ENCODE measurements around the gene ACBD6. TPM values are rescaled to one million over a fixed set of nuclear protein-coding genes. Genes with fewer than 3 reads are reported as not detected.

ACBD6 gene
- total and polyA plus RNA-seq, 2 experiments from 2014 or later, result 75.7 to 88.8 TPM

GRCh38 chr1:180295999-180296398 lies 206.4 kb downstream of the ACBD6 start:
- no peak overlapping the region for H3K27ac Mint-ChIP-seq
- H2AFZ ChIP-seq, result no peak overlapping the region
- TF ChIP-seq ETS1 (IDR thresholded peaks at IDR 0.05) (no peak), ZNF114 (CRISPR knock-in tag; IDR thresholded peaks at IDR 0.05) (no peak), CREB1 (CRISPR knock-in tag; IDR thresholded peaks at IDR 0.05; ENCODE audit: low read depth) (no peak), STAT1 (IDR thresholded peaks at IDR 0.05; ENCODE audit: unreplicated experiment) (no peak), POLR2AphosphoS5 (IDR thresholded peaks at IDR 0.05; ENCODE audit: low read depth) (no peak), EZH2phosphoT487 (IDR thresholded peaks at IDR 0.05; ENCODE audit: unreplicated experiment) (no peak), EZH2 (IDR thresholded peaks at IDR 0.05; ENCODE audit: low read depth, unreplicated experiment) (no peak), CTCF (conservative IDR thresholded peaks at IDR 0.05; ENCODE audit: low read depth in 2 of 2) (no peak), ZNF331 (CRISPR knock-in tag; IDR thresholded peaks at IDR 0.05; ENCODE audit: low read depth) (no peak), ZNF462 (CRISPR knock-in tag; IDR thresholded peaks at IDR 0.05) (no peak)
- TF ChIP-seq, protein P1, sequence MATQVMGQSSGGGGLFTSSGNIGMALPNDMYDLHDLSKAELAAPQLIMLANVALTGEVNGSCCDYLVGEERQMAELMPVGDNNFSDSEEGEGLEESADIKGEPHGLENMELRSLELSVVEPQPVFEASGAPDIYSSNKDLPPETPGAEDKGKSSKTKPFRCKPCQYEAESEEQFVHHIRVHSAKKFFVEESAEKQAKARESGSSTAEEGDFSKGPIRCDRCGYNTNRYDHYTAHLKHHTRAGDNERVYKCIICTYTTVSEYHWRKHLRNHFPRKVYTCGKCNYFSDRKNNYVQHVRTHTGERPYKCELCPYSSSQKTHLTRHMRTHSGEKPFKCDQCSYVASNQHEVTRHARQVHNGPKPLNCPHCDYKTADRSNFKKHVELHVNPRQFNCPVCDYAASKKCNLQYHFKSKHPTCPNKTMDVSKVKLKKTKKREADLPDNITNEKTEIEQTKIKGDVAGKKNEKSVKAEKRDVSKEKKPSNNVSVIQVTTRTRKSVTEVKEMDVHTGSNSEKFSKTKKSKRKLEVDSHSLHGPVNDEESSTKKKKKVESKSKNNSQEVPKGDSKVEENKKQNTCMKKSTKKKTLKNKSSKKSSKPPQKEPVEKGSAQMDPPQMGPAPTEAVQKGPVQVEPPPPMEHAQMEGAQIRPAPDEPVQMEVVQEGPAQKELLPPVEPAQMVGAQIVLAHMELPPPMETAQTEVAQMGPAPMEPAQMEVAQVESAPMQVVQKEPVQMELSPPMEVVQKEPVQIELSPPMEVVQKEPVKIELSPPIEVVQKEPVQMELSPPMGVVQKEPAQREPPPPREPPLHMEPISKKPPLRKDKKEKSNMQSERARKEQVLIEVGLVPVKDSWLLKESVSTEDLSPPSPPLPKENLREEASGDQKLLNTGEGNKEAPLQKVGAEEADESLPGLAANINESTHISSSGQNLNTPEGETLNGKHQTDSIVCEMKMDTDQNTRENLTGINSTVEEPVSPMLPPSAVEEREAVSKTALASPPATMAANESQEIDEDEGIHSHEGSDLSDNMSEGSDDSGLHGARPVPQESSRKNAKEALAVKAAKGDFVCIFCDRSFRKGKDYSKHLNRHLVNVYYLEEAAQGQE (IDR thresholded peaks at IDR 0.05; ENCODE audit: unreplicated experiment), result no peak

More at GRCh38 chr1:180295999-180296398, 206.4 kb downstream of the ACBD6 start:
- no peak overlapping the region for H3K4me2 ChIP-seq
- H3K9me2 ChIP-seq (ENCODE audit: insufficient read depth), result no peaks in the 10 kb centered on the region
- no peak for ATAC-seq
- H3K27me3 ChIP-seq (ENCODE audit: insufficient read depth), result no peaks in the 10 kb centered on the region
- Mint-ChIP-seq H3K36me3 (ENCODE audit: low read depth) (peaks cover 17% of the 10 kb centered on the region; the same call in 2 of the 3 replicates), H3K4me3 (no peak overlapping the region), H3K27me3 (ENCODE audit: insufficient read depth, low read depth, poor library complexity) (peaks cover 2% of the 10 kb centered on the region), H3K9me3 (no peaks in the 10 kb centered on the region), H3K4me1 (no peaks in the 10 kb centered on the region; the same call in 1 of the 3 replicates)
- H3F3A ChIP-seq (replicated peaks; ENCODE audit: low read depth), result no peaks in the 10 kb centered on the region
- H3K4me3 ChIP-seq, result no peak overlapping the region
- H3K27ac ChIP-seq (ENCODE audit: low read depth), result no peak overlapping the region
- no peaks in the 10 kb centered on the region for H3K4me1 ChIP-seq (ENCODE audit: insufficient read depth)
- H4K20me1 ChIP-seq (replicated peaks; ENCODE audit: insufficient read depth), result peaks cover 6% of the 10 kb centered on the region; the same call in 1 of the 2 replicates
- H3K36me3 ChIP-seq (ENCODE audit: insufficient read depth), result no peaks in the 10 kb centered on the region
- no peaks in the 10 kb centered on the region for H3K79me2 ChIP-seq (replicated peaks; ENCODE audit: insufficient read depth)
- no peak for DNase-seq (ENCODE audit: low spot score)
